GF-D8 (cell line): ENCODE measurements around the gene OR1F1.
"Not testable (repeated sequence)": the region's sequence is repeated elsewhere in the genome, so short reads cannot be mapped to it uniquely, and the experiment has no call there.

Experiments
- DNase-seq: peaks from one replicate; lab custom pipeline; 2025; lab: John Stamatoyannopoulos, UW

The OR1F1 gene

DNA sequence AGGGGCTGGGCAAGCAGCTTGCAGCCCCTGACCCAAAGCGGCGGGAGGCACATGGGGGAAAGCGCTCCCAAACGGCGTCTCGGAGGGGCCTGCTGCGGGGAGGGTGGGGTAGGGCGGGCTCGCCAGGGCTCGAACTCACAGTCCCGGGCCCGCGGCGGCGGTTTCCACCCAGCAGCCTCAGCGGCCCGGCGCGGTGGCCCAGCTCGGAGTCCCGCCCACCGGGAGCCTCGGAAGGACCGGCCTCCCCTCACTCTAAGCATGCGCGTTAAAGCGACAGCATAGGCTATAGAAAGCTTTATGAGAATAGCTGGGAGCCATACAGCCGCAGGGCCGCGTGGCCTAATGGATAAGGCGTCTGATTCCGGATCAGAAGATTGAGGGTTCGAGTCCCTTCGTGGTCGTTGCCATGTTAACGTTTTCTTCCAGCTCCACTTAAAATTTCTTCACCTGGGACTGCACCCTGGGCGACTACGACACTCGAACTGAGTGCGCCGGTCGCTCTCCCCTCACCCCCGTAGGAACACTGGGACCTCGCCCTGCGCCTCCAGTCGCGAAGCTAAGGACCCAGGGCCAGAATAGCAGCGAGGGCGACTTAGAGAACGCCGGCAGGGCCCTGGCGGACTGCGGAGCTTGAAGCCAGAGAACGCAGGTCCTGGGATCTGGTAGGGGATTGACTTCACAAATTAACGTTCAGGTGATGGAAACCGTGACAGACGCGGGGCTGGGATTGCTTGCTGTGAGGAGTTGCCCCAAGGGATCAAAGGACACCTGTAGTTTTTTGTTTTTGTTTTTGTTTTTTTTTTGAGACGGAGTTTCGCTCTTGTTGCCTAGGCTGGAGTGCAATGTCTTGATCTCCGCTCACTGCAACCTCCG, 37.4 kb upstream of the OR1F1 start:
- peak; percentile 91 for DNase-seq

DNA sequence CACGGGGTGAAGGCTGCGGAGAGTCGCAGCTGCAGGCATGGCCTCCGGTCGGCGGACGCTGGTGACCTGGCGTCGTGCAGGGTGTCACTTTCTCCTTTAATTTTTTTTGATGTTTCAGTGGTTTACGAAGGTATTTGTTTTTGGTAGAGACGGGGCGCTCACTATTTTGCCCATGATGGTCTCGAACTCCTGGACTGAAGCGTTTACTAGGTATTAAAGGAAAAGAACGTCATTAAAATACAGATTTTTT, 36.1 kb upstream of the OR1F1 start:
- no peak for DNase-seq

GRCh38 chr16:3152277-3152990, 35.6 kb upstream of the OR1F1 start:
- peak; percentile 76 for DNase-seq

GRCh38 chr16:3152991-3153368, 35.0 kb upstream of the OR1F1 start:
- DNase-seq = no peak

DNA sequence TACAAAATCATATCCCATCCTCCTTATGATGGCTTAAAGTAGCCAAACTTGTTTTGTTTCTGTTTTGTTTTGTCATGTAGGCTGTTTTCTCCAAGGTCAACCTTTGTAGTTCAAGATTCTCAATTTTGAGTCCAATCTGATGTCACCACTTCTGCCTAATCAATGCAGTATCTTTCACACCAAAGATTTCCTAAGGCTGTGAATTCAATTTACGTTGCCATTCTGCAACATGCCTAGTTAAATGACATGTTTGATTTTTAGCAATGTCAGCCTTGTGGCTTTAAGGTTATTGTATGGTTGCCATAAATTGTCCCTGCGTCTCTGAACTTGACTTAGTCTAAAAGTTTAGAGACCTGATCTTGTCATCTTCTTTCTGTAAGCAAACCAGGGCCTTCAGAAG, 32.8 kb upstream of the OR1F1 start:
- no peak for DNase-seq

DNA sequence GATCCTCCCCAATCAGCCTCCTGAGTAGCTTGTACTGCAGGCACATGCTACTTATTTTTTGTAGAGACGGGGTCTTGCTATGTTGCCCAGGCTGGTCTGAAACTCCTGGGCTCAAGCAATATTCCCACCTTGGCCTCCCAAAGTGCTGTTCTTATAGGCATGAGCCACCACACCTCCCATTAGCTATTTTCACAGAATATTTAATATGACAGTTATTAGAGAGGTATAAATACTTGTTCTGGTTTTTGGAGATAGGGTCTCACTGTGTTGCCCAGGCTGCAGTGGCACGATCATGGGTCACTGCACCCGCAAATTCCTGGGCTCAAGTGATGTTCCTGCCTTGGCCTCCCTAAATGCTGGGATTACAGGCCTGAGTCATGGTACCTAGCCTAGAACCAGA, 32.0 kb upstream of the OR1F1 start:
- no peak for DNase-seq

- peak; percentile 75 for DNase-seq
These were observed 30.6 kb upstream of the OR1F1 start for GRCh38 chr16:3157229-3158025.

GRCh38 chr16:3158026-3158509, 29.9 kb upstream of the OR1F1 start:
- no peak for DNase-seq

DNA sequence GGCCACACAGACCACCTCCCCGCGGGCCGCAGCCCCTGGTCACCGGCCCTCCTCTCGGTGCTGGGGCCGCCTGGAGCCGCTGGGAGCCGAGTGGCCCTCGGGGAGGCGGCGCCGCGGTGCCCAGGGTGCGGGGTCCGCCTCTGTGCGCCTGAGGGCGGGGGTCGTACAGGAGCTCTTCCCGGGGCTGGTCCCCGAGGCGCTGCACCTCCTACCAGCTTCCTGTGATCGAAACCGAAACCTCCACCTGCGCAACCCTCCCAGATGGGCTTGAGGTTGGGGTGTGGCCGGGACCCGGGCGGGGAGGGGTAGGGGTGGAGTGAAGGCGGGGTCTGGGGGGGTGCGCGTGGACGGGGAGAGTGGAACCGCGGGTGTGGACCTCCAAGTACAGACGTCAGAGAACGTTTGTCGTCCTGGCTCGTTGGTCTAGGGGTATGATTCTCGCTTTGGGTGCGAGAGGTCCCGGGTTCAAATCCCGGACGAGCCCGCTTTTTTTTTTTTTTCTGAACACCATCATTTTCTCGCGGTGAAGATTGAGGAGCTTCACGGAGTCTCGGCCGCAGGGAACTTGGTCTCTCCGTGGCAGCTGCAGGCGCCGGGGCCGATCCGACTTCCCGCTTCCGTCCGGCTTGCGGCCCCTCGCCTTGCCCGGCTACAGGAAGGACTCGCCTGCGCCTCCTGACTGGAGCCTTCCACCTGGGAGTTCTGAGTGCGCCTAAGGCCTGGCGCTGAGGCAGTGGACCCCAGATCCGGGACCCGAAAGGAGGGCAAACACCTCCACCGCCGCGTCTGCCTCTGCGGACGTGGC, 29.3 kb upstream of the OR1F1 start:
- peak; percentile 76 for DNase-seq

DNA sequence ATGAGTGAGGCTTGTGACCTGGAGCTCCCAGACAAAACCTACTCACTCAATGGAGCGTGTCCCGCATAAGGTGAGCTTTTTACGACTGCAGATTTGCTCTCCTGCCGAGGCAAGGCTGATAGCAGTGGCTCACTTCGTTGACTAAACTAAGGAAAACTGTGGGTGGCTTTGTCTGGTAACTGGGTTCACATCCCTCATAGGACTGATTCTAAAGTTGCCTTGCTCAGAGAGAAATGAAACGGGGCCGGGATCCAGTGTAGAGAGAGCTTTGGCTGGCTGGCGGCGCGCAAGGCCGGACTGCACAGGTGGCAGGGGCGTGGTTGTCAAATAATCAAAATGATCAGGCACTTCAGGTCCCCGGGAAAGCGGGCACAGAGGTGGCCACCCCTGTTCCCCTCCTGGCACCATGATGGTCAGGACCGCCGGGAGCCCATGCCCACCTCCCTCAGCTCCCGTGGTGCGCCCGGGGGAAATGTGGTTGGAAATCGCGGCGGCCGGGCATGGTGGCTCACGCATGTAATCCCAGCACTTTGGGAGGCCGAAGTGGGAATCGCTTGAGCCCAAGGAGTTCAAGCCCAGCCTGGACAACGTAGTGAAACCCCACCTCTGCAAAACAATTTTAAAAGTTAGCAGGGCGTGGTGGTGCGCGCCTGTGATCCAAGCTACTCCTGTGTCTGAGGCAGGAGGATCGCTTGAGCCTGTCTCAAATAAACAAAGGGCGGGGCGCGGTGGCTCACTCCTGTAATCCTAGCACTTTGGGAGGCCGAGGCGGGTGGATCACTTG, 26.6 kb upstream of the OR1F1 start:
- DNase-seq = no peak

DNA sequence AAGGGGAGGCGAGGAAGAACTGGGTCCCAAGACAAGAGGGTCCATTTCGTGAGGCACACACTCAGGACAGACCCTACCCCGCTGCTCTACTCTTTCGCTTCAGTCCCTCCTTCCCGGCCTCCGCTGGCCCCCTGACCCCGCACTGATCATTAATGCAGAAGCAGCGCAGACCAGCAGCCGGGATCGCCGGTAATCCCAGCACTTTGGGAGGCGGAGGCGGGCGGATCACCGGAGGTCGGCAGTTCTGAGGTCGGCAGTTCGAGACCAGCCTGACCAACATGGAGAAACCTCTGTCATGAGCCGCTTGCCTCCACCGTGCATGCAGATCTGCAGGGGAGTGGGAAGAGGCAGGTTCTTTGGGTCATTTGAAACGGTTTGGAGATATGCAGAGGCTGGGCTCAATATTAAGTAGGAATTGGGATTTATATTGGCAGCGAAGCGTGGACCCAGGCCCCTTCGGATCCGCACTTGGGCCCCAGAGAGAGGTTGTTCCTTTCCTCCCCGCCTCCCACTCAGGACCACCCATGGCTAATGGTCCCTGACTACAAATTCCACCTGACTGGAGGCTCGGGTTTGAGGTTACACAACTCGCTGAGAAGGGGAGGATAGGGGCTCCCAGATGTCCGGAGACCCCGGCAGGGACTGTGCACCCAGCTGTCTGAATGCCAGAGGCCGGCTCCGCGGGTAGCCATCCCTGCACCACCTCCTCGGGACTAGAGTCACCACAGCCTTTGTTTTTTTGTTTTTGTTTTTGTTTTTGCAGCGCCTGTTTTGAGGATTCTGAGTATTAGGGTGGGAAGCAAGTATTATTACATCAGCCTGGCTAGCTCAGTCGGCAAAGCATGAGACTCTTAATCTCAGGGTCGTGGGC, 23.6 kb upstream of the OR1F1 start:
- DNase-seq = no peak

- no peak for DNase-seq
These were observed 22.7 kb upstream of the OR1F1 start for GRCh38 chr16:3165111-3165822.

GRCh38 chr16:3166505-3166886, 21.5 kb upstream of the OR1F1 start:
- DNase-seq = no peak

DNA sequence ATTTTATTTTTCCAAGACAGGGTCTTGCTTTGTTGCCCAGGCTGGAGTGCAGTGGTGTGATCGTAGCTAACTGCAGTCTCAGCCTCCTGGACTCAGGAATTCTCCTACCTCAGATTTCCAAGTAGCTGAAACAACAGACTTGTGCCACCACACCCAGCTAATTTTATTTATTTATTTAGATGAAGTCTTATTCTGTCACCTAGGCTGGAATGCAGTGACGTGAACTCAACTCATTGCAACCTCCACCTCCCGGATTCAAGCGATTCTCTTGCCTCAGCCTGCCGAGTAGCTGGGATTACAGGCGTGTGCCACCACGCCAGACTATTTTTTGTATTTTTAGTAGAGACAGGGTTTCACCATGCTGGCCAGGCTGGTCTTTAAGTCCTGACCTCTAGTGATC, 19.3 kb upstream of the OR1F1 start:
- not testable (repeated sequence) for DNase-seq

DNA sequence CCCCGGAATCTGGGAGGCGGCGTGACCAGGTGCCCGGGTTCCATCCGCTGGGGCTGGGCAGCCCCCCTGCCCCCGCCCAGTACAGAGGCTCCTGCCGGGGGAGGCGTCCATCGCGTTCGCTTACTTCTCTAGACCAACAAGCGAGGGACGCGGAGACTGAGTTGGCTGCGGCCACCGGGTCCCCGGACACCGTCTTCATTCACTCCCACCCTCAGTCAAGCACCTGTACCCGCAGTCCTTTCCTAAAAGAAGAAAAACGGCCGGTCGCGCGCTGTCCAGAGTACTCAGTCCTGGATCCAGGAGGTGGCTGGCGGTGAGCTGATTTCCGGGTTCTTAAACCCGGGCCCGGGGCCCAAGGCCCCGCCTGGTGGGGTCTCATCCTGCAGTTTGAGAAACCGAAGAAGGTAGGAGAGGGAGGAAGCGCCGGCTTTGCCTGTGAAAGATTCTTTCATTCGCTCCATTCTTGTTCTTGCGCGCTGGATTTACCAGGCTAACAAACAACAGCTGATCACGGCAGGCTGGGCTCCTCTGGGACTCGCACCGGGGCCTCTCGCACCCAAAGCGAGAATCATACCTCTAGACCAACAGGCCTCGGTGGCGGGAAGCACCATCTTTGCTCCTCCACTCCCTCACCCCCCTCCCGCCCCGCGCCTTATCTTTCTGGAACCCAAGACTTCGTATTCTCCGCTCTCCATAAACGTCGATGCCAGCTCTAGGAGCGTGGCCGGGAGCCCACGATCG, 17.4 kb upstream of the OR1F1 start:
- no peak for DNase-seq

- DNase-seq = no peak
These were observed 16.7 kb upstream of the OR1F1 start for GRCh38 chr16:3171181-3171854.

DNA sequence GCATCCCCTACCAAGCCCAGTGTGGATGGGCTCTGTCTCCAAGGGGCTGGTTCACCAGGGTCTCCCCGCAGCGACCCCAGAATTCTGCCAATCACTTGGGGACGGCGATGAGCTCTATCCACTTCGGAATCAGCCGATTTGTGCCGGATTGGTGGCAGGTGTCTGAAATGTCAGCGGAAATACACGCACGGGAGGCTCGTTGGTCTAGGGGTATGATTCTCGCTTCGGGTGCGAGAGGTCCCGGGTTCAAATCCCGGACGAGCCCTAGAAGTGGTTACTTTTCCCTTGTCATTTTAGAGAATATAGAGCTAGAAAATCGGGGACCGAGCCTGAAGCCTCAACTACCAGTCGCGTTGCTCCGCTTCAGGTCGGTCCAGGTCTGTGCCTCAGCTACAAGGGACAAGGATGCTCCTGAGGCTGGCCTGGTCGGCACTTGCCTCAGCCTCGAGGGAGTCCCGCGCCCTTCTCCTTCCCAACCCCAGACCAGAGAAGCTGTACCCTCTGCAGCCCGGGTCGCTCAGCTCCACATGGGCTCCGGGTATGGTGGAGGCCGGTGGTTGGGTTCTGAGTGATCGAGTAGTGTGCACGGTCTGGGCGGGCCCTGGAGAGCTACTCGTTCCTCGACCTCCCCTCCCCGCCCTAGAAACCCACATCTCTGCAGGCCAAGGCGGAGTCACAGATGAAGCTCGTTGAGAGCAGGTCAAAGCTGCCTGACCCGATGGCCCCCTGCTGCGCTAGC, 16.0 kb upstream of the OR1F1 start:
- DNase-seq = no peak
